HG03060 (cell line): ENCODE data around the gene NUP62.
"Not testable (repeated sequence)": the region's sequence is repeated elsewhere in the genome, so short reads cannot be mapped to it uniquely, and the experiment has no call there.

Source experiments
- ATAC-seq: cut with Tn5 transposase; IDR thresholded peaks from one replicate; pipeline ENCODE4 v1.9.1; 2021; ENCODE audit warnings: low read depth, moderate number of reproducible peaks; ENCODE audit not compliant: unreplicated experiment

Gene NUP62, protein sequence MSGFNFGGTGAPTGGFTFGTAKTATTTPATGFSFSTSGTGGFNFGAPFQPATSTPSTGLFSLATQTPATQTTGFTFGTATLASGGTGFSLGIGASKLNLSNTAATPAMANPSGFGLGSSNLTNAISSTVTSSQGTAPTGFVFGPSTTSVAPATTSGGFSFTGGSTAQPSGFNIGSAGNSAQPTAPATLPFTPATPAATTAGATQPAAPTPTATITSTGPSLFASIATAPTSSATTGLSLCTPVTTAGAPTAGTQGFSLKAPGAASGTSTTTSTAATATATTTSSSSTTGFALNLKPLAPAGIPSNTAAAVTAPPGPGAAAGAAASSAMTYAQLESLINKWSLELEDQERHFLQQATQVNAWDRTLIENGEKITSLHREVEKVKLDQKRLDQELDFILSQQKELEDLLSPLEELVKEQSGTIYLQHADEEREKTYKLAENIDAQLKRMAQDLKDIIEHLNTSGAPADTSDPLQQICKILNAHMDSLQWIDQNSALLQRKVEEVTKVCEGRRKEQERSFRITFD

GRCh38 chr19:49929121-49929610, at the start of gene NUP62, which contains the start of gene ATF5:
Gene NUP62, minus strand, starts transcription at chr19:49929504. Its CDS starts 19,697 bp downstream, at chr19:49909807.
Gene ATF5, plus strand, starts transcription at chr19:49929205. Its CDS starts 1,646 bp downstream, at chr19:49930851.
- ATAC-seq, result peak; percentile 22

DNA sequence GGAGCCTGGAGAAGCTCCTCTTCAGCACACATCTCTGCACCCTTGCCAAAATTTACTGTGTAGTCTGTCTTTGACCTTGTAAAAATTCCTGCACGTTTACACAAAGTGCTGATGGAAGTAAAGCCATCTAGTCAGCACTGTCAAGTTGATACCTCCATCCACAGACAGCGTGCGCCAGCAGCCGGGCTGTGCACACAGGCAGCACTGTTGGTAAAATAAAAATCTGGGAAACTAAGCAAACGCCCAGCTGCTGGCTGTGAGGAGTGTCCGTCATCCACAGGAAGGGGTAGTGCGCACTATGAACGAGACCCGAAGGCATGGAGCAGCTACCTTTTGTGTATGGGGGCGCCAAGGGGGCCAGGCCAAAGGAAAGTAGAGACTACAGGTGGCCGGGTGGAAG, 49.0 kb upstream of the NUP62 start:
- no peak for ATAC-seq

DNA sequence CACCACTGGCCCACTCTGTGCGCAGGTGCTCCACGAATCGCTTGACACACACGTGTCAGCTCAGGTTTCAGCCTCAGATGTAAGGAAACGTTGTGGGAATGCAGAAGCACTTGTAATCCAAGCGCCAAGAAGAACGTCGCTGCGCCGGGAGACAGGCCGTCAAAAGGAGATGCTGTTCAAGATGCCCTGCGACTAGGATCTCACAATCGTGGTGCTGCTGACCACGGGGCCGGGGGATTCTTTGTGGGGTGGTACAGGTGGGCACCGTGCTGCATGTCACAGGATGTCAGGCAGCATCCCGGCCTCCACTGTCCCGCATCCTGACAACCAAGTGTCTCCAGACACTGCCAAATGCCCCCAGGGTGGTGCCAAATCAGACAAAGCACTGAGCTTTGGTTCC, 48.6 kb upstream of the NUP62 start:
- no peak for ATAC-seq

DNA sequence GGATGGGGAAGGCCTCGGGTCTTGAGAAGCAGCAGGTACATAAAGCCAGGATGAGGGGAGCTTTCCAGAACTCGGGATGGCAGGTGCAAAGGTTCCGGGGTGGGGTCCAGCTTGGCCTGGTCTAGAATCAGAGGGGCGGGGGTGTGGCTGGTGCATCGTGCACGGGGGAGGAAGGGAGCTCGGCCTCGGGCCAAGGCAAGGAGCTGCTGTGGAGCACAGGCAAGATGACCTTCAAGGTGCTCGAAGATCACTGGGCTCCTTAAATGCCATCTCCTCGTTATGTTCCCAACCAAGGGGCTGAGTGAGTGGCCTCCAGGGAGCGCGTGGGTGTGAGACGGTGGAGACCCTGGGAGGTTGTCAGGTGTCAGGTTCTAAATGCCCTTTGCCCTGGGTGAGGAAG, 47.8 kb upstream of the NUP62 start:
- ATAC-seq, result no peak

- ATAC-seq, result no peak
These were observed 47.2 kb upstream of the NUP62 start for GRCh38 chr19:49976496-49976895.

GRCh38 chr19:49975051-49975450, 45.7 kb upstream of the NUP62 start:
- ATAC-seq, result no peak

- ATAC-seq, result no peak
These were observed 44.7 kb upstream of the NUP62 start for GRCh38 chr19:49973987-49974386.

DNA sequence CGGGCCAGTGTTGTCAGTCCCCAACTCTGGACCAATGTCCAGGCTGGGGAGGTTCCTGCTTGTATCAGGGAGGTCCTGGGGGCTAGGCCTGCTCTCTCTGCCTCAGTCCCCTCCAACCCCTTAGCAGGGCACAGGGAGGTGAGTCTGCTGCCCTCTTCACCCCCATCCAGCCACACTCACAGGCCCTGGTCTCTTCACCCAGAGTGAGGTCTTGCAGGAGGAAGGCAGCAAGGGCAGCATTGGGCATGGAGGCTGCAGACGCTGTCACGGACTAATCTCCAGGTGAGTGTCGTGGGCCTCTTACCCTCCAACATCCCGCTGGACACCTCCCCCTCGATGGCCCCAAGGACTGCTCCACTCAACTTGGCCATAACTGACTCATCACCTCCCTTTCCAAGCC, 43.5 kb upstream of the NUP62 start:
- no peak for ATAC-seq

- ATAC-seq, result no peak
These were observed 42.7 kb upstream of the NUP62 start for GRCh38 chr19:49971991-49972411.

DNA sequence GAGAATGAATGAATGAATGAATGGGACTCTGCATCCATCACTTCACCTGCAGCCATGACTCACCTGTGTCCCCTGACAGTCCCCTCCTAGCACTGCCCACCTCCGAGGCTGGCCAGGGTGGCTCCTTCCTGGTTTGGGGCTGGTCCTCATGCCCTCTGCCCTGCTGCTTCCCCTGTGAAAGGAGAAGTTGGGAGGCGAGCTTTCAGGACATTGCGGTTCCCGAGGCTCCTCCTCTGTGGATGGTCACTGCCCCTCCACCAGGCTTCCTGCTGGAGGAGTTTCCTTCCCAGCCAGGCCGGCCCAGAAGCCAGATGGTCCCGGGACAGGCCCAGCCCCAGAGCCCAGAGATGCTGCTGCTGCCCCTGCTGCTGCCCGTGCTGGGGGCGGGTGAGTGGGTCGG, 40.1 kb upstream of the NUP62 start:
- ATAC-seq, result not testable (repeated sequence)

DNA sequence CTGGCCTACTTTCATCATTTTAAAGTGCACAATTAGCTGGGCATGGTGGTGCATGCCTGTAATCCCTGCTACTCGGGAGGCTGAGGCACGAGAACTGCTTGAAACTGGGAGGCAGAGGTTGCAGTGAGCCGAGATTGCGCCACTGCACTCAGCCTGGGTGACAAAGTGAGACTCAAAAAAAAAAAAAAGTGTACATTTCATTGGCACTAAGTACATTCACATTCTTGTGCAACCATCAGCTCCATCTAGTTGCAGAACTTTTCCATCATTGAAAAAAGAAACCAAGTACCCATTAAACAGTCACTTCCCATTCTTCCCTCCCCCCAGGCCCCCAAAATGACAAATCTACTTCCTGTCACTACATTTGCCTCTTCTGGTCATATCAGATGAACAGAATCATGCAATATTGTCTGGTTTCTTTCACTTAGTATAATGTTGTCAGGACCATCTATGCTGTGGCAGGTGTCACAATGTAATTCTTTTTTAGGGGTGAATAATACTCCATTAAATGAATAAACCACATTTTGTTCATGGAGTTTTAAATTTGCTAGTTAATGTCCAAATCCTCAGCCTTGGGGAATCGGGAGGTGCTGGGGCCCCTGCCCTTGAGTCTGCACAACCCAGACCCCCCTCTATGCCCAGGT, 39.1 kb upstream of the NUP62 start:
- no peak for ATAC-seq

GRCh38 chr19:49960980-49961379, 31.7 kb upstream of the NUP62 start, which contains the start of gene SIGLEC11:
Gene SIGLEC11, minus strand, starts transcription at chr19:49961172. Its CDS starts 91 bp downstream, at chr19:49961081.
- not testable (repeated sequence) for ATAC-seq

- ATAC-seq, result not testable (repeated sequence)
These were observed 30.6 kb upstream of the NUP62 start for GRCh38 chr19:49959892-49960291.

GRCh38 chr19:49958596-49958995, 29.3 kb upstream of the NUP62 start:
- ATAC-seq, result not testable (repeated sequence)

DNA sequence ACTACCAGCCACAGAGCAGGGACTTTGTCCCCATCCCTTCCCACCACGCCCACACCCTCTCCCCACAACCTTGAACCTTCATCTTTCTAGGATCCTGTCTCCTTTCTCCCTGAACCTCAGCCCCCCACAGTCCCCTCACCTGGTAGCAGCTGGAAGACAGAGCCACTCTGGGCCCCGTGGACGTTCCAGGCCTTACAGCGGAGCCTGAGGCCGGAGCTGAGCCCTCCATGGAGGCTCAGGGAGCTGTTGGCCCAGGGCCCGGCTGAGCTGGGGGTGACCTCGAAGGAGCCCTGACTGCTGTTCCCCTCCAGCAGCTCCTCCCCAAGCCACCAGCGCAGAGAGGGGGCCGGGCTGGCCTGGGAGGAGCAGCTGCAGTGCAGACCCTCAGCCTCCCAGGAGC, 28.8 kb upstream of the NUP62 start:
- not testable (repeated sequence) for ATAC-seq

GRCh38 chr19:49957262-49957915, 28.1 kb upstream of the NUP62 start:
- no peak for ATAC-seq

GRCh38 chr19:49956115-49956495, 26.8 kb upstream of the NUP62 start:
- no peak for ATAC-seq

DNA sequence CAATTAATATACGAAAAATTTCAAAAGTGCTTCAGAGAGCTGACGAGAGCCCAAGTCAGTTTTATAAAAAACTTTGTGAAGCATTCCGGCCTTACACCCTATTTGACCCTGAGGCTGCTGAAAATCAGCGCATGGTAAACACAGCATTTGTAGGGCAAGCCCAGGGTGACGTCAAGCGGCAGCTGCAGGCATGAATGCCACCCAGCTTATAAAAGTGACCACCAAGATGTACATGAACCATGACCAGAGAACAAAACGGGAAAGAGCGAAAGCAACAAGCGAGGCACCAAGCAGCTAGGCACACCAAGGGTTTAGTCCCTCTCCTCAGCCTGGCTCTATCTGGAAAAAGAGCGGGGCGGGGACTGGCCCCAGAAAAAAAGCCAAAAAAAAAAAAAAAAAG, 25.6 kb upstream of the NUP62 start:
- ATAC-seq, result no peak

- no peak for ATAC-seq
These were observed 25.0 kb upstream of the NUP62 start for GRCh38 chr19:49954092-49954829.

DNA sequence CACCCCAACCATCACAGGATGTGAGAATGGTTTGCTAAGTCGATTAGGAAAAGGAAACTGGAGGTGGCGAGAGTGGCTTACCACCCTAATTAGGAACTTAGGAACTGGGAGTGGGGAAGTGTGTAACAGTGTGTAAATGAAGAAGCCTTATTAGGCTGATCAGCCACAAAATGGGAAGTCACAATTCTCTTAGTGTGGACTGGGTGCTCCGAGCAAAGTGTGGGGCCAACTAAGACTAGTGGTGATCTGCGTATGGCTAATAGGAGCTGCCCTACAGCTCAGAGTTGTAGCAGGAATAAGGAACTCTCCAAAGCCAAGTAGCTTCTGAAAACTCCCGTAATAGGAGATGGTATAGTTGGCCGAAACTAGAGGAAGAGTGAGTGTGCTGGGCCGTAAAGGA, 24.1 kb upstream of the NUP62 start:
- ATAC-seq, result no peak
